Upper lobe of left lung (tissue), 4 donors: ENCODE measurements around the gene MED8.

Experiments
- POLR2A ChIP-seq, 4 donors: fragments of 450-650 bp; IDR thresholded peaks; one replicate each; pipeline ENCODE4 v1.5.1; 2016 to 2017; ENCODE audit warnings: antibody characterized with exemption in 4 of 4, mild to moderate bottlenecking in 2 of 4
- TF ChIP-seq, protein P1 (sequence below), 6 experiments: fragments of 450-650 bp in 4 of 6; fragments of 200-600 bp in 2 of 6; sonication (generic) in 2 of 6; IDR thresholded peaks; one replicate each; pipeline ENCODE4 v1.5.1; 2016 to 2019; ENCODE audit warnings: antibody characterized with exemption in 6 of 6

DNA sequence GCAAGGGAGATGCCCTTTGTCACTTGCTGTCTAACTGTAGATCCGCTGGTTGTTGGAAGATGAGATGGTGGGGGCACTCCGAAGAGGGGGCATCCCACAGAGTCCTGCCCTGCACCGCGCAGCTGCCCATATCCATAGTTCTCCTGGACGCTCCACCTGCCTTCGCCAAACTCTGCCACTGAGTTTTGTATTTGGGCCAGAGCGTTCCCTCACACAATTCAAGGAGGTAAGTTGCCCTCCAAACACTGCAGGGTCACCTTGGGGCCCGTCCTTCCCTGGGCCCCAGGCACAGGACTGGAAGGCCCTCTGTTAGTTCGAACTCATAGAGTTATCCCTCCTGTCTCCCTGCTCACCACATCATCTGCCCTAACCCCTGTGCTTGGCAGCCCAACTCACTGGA lies 42.1 kb upstream of the MED8 start:
- TF ChIP-seq, protein P1, sequence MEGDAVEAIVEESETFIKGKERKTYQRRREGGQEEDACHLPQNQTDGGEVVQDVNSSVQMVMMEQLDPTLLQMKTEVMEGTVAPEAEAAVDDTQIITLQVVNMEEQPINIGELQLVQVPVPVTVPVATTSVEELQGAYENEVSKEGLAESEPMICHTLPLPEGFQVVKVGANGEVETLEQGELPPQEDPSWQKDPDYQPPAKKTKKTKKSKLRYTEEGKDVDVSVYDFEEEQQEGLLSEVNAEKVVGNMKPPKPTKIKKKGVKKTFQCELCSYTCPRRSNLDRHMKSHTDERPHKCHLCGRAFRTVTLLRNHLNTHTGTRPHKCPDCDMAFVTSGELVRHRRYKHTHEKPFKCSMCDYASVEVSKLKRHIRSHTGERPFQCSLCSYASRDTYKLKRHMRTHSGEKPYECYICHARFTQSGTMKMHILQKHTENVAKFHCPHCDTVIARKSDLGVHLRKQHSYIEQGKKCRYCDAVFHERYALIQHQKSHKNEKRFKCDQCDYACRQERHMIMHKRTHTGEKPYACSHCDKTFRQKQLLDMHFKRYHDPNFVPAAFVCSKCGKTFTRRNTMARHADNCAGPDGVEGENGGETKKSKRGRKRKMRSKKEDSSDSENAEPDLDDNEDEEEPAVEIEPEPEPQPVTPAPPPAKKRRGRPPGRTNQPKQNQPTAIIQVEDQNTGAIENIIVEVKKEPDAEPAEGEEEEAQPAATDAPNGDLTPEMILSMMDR (IDR thresholded peaks at IDR 0.05), result no peak
- no peak for TF ChIP-seq POLR2A (IDR thresholded peaks at IDR 0.05)
